Upper lobe of left lung (tissue), 4 donors: ENCODE results near the gene SSBP3.

ENCODE experiments used
- EP300 ChIP-seq, 4 donors: sonication (generic); formaldehyde crosslinking; IDR thresholded peaks; one replicate each; pipeline ENCODE4 v1.5.1; 2017; ENCODE audit warnings: antibody characterized with exemption in 4 of 4, control low read depth in 2 of 4
- POLR2A ChIP-seq, 4 donors: fragments of 450-650 bp; IDR thresholded peaks; one replicate each; pipeline ENCODE4 v1.5.1; 2016 to 2017; ENCODE audit warnings: antibody characterized with exemption in 4 of 4, mild to moderate bottlenecking in 2 of 4
- TF ChIP-seq, protein P1 (sequence below), 6 experiments: fragments of 450-650 bp in 4 of 6; fragments of 200-600 bp in 2 of 6; sonication (generic) in 2 of 6; IDR thresholded peaks; one replicate each; pipeline ENCODE4 v1.5.1; 2016 to 2019; ENCODE audit warnings: antibody characterized with exemption in 6 of 6

DNA sequence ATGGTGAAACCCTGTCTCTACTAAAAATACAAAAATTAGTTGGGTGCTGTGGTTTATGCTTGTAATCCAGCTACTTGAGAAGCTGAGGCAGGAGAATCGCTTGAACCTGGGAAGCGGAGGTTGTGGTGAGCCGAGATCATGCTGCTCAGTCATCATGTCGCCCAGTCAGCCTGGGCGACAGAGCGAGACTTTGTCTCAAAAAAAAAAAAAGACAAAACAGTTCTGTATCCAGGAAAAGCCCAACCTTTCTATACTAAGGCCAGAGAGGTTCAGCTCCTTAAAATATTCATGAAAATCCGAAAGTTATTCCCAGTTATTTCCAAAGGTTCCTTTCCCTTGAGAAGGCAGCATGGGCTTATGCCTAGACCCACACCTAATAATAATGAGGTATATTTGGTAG is 202.0 kb downstream of the SSBP3 start:
- TF ChIP-seq, protein P1, sequence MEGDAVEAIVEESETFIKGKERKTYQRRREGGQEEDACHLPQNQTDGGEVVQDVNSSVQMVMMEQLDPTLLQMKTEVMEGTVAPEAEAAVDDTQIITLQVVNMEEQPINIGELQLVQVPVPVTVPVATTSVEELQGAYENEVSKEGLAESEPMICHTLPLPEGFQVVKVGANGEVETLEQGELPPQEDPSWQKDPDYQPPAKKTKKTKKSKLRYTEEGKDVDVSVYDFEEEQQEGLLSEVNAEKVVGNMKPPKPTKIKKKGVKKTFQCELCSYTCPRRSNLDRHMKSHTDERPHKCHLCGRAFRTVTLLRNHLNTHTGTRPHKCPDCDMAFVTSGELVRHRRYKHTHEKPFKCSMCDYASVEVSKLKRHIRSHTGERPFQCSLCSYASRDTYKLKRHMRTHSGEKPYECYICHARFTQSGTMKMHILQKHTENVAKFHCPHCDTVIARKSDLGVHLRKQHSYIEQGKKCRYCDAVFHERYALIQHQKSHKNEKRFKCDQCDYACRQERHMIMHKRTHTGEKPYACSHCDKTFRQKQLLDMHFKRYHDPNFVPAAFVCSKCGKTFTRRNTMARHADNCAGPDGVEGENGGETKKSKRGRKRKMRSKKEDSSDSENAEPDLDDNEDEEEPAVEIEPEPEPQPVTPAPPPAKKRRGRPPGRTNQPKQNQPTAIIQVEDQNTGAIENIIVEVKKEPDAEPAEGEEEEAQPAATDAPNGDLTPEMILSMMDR (IDR thresholded peaks at IDR 0.05) = no peak
- TF ChIP-seq POLR2A (IDR thresholded peaks at IDR 0.05) (no peak), EP300 (IDR thresholded peaks at IDR 0.05) (no peak)
